ENCODE measurements around the gene MCM6. TPM values are rescaled to one million over a fixed set of nuclear protein-coding genes. Genes with fewer than 3 reads are reported as not detected.

The MCM6 gene
- total RNA-seq, 2 donors from 2014 or later: 14.2 to 57.7 TPM

DNA sequence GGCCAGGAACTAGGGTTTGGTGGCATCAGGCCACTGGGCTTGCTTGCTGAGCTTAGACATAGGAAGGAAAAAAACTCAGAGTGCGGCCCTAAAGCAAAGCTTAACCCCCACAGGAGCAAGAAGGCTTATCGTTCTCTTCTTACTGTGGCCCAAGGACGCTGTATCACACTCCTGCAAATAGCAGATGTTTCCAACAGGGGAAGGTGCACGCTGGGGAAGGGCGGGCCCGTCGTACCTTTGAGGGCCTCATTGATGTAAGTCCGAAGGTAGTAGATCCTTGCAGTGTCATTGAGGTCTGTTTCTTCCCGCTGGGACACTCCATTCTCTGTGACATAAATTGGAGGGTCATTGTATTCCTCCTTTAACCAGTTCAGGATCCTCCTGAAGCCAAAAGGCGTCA, 85.8 kb downstream of the MCM6 start:
- no peaks in the 10 kb centered on the region for H3K27me3 ChIP-seq
- TF ChIP-seq, protein P1, sequence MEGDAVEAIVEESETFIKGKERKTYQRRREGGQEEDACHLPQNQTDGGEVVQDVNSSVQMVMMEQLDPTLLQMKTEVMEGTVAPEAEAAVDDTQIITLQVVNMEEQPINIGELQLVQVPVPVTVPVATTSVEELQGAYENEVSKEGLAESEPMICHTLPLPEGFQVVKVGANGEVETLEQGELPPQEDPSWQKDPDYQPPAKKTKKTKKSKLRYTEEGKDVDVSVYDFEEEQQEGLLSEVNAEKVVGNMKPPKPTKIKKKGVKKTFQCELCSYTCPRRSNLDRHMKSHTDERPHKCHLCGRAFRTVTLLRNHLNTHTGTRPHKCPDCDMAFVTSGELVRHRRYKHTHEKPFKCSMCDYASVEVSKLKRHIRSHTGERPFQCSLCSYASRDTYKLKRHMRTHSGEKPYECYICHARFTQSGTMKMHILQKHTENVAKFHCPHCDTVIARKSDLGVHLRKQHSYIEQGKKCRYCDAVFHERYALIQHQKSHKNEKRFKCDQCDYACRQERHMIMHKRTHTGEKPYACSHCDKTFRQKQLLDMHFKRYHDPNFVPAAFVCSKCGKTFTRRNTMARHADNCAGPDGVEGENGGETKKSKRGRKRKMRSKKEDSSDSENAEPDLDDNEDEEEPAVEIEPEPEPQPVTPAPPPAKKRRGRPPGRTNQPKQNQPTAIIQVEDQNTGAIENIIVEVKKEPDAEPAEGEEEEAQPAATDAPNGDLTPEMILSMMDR (IDR thresholded peaks at IDR 0.05): no peak
- H3K4me3 ChIP-seq: no peak overlapping the region
- H3K9ac ChIP-seq (ENCODE audit: low read depth in 2 of 2, low read length in 2 of 2): no peak overlapping the region
- H3K4me1 ChIP-seq: no peaks in the 10 kb centered on the region
- DNase-seq: no peak
- no peak overlapping the region for H3K27ac ChIP-seq
- intact Hi-C loops (cut with DNase I): loop anchor here (10.0 kb wide), 1 partner anchor 786 kb away; no protein-coding TSS in a partner anchor
- H3K36me3 ChIP-seq: no peaks in the 10 kb centered on the region
- no peaks in the 10 kb centered on the region for H3K9me3 ChIP-seq

Other genes starting within 250 kb of the MCM6 start
- gene UBXN4, start 134.6 kb downstream of the MCM6 start, total RNA-seq: 100 to 1,000 TPM; 106 to 117 TPM
- under 1 TPM; 0.08 to 0.12 TPM for gene LCT, start 39.3 kb downstream of the MCM6 start, total RNA-seq
- gene DARS1, start 109.2 kb upstream of the MCM6 start, total RNA-seq: 10 to 100 TPM; 52.4 to 80.7 TPM
- 10 to 100 TPM in 1 of 2 donors, 1 to 10 TPM in 1; 3.6 to 10.5 TPM for gene CXCR4, start 241.7 kb upstream of the MCM6 start, total RNA-seq

All from colonic mucosa (tissue), 4 donors.